Tibial nerve (tissue), 4 donors: ENCODE measurements around the gene SEC24B. TPM values are rescaled to one million over a fixed set of nuclear protein-coding genes. Genes with fewer than 3 reads are reported as not detected.
A peak's percentile ranks its signal among the peaks of the same experiment; 100 is the strongest.
"Not testable (repeated sequence)": the region's sequence is repeated elsewhere in the genome, so short reads cannot be mapped to it uniquely, and the experiment has no call there.

Source experiments
- DNase-seq, 2 donors: peaks; one replicate each; pipeline ENCODE4 v3.0.0-alpha.2; 2019; ENCODE audit warnings: low spot score in 2 of 2
- H3K27ac ChIP-seq, 4 donors: fragments of 200-600 bp; sonication (generic) in 3 of 4; one replicate each; pipeline ENCODE4 v1.5.1; 2017 to 2019; ENCODE audit warnings: mild to moderate bottlenecking in 1 of 4
- H3K27me3 ChIP-seq, 2 donors: fragments of 200-600 bp; sonication (generic) in 1 of 2; one replicate each; pipeline versions ENCODE4 v1.5.1 to v1.6.0; 2017 to 2019
- H3K36me3 ChIP-seq, 3 donors: fragments of 200-600 bp; sonication (generic); one replicate each; pipeline ENCODE4 v1.5.1; 2018 to 2019
- H3K4me1 ChIP-seq, 4 donors: fragments of 200-600 bp; sonication (generic) in 3 of 4; one replicate each; pipeline ENCODE4 v1.5.1; 2017 to 2019
- H3K4me3 ChIP-seq, 4 donors: fragments of 200-600 bp; sonication (generic) in 3 of 4; one replicate each; pipeline ENCODE4 v1.5.1; 2017 to 2019; ENCODE audit warnings: mild to moderate bottlenecking in 1 of 4, moderate library complexity in 1 of 4
- H3K9me3 ChIP-seq, 4 donors: fragments of 200-600 bp; sonication (generic) in 3 of 4; one replicate each; pipeline ENCODE4 v1.5.1; 2017 to 2019
- EP300 ChIP-seq, 2 donors: sonication (generic); formaldehyde crosslinking; IDR thresholded peaks; one replicate each; pipeline ENCODE4 v1.6.1; 2017; ENCODE audit warnings: antibody characterized with exemption in 2 of 2, mild to moderate bottlenecking in 1 of 2
- POLR2A ChIP-seq, 2 donors: fragments of 450-650 bp; IDR thresholded peaks; one replicate each; pipeline ENCODE4 v1.6.1; 2017; ENCODE audit warnings: antibody characterized with exemption in 2 of 2, mild to moderate bottlenecking in 2 of 2, moderate library complexity in 2 of 2
- WGBS, 2 donors: methylation state at CpG; one replicate each; pipeline ENCODE4 v1.1.5; 2018; 5-methylcytosine and 5-hydroxymethylcytosine counted together
- total RNA-seq, 4 donors: library from RNA; depleted of rRNA; stranded (reverse); fragments of >200 nt; gene quantifications; one replicate each; pipeline ENCODE4 v1.1.0, GENCODE V29; 2016
- TF ChIP-seq, protein P1 (sequence below), 5 experiments: fragments of 200-600 bp in 3 of 5; fragments of 450-650 bp in 2 of 5; sonication (generic) in 3 of 5; IDR thresholded peaks; one replicate each; pipeline ENCODE4 v1.5.1; 2016 to 2019; ENCODE audit warnings: antibody characterized with exemption in 5 of 5, mild to moderate bottlenecking in 3 of 5, moderate library complexity in 2 of 5

The SEC24B gene
- total RNA-seq, 4 donors from 2014 or later: 31.8 to 37.5 (median 35.4) TPM

DNA sequence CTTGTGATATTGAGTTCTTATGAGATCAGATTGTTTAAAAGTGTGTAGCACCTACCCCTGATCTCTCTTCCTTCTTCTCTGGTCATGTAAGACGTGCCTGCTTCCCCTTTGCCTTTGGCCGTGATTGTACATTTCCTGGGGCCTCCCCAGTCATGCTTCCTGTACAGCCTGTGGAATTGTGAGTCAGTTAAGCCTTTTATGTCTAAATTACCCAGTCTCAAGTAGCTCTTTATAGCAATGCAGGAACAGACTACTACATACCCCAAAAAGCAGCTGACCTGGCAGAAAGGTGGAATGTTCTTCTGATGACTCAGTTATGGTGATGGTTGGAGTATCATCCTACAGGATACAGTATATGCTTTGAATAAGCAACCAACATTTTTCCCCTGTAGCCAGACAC is 115.0 kb downstream of the SEC24B start:
- H3K27ac ChIP-seq: peak overlapping the region in 2 of 4 donors; percentile 19 to 20
- no peaks in the 10 kb centered on the region for H3K4me1 ChIP-seq
- WGBS, 2 donors: 51 to 56% methylated on average over 2 of the region's 2 CpGs
- peak in 1 of 2 donors; percentile 59 for TF ChIP-seq EP300 (IDR thresholded peaks at IDR 0.05)
- TF ChIP-seq, protein P1, sequence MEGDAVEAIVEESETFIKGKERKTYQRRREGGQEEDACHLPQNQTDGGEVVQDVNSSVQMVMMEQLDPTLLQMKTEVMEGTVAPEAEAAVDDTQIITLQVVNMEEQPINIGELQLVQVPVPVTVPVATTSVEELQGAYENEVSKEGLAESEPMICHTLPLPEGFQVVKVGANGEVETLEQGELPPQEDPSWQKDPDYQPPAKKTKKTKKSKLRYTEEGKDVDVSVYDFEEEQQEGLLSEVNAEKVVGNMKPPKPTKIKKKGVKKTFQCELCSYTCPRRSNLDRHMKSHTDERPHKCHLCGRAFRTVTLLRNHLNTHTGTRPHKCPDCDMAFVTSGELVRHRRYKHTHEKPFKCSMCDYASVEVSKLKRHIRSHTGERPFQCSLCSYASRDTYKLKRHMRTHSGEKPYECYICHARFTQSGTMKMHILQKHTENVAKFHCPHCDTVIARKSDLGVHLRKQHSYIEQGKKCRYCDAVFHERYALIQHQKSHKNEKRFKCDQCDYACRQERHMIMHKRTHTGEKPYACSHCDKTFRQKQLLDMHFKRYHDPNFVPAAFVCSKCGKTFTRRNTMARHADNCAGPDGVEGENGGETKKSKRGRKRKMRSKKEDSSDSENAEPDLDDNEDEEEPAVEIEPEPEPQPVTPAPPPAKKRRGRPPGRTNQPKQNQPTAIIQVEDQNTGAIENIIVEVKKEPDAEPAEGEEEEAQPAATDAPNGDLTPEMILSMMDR (IDR thresholded peaks at IDR 0.05): no peak
- no peak overlapping the region for H3K4me3 ChIP-seq
- no peaks in the 10 kb centered on the region for H3K9me3 ChIP-seq
- no peak for DNase-seq
- H3K27me3 ChIP-seq: no peaks in the 10 kb centered on the region
- H3K36me3 ChIP-seq: peaks cover 0 to 54% (median 0%) of the 10 kb centered on the region in 3 donors

DNA sequence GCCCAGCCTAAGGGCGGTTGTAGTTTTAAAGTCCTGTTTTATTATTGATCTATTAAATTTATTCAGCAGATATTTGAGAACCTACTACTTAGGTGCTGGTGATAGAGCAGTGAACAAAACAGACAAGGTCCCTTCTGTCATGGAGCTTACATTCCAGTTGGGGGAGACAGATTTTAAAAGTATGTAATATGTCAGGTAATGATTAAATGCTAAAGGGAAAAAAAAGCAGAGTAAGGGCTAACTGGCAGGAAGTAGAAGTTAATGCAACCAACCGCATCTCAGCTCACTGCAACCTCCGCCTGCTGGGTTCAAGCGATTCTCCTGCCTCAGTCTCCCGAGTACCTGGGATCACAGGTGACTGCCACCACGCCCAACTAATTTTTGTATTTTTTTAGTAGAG is 118.6 kb downstream of the SEC24B start:
- Histone ChIP-seq H3K36me3 (peaks cover 0 to 45% (median 0%) of the 10 kb centered on the region in 3 donors), H3K27ac (no peak overlapping the region), H3K4me1 (no peaks in the 10 kb centered on the region), H3K9me3 (peaks cover 0 to 2% (median 0%) of the 10 kb centered on the region in 4 donors), H3K4me3 (no peak overlapping the region), H3K27me3 (no peaks in the 10 kb centered on the region)
- WGBS, 2 donors: 93 to 94% methylated on average over 6 of the region's 6 CpGs
- no peak for DNase-seq
- TF ChIP-seq POLR2A (IDR thresholded peaks at IDR 0.05) (no peak), EP300 (IDR thresholded peaks at IDR 0.05) (no peak)
- TF ChIP-seq, protein P1 (IDR thresholded peaks at IDR 0.05): no peak

DNA sequence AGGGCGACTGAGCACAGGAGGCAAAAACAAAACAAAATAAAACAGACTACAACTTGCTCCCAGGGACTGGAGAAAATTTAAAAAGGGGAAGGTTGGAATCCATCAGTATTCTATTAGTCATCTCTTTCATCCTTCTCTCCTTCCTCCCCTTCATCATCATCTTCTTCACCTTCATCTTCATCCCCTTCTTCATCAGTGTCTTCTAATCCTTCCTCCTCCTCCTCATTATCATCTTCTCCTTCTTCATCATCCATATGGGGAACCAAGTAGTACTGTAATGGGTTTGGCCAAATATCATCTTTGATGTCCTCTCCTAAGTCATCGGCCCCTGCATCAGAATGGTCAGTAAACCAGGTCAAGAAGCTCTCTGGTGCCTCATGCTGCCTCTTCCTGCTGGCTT is 119.5 kb downstream of the SEC24B start:
- peaks cover 0 to 7% (median 0%) of the 10 kb centered on the region in 4 donors for H3K9me3 ChIP-seq
- H3K36me3 ChIP-seq: peaks cover 0 to 42% (median 0%) of the 10 kb centered on the region in 3 donors
- H3K27me3 ChIP-seq: no peaks in the 10 kb centered on the region
- no peak for DNase-seq
- no peaks in the 10 kb centered on the region for H3K4me1 ChIP-seq
- 95 to 100% methylated on average over 2 of the region's 2 CpGs for WGBS, 2 donors
- no peak overlapping the region for H3K4me3 ChIP-seq
- TF ChIP-seq POLR2A (IDR thresholded peaks at IDR 0.05) (no peak), EP300 (IDR thresholded peaks at IDR 0.05) (no peak)
- TF ChIP-seq, protein P1 (IDR thresholded peaks at IDR 0.05): no peak
- H3K27ac ChIP-seq: no peak overlapping the region

DNA sequence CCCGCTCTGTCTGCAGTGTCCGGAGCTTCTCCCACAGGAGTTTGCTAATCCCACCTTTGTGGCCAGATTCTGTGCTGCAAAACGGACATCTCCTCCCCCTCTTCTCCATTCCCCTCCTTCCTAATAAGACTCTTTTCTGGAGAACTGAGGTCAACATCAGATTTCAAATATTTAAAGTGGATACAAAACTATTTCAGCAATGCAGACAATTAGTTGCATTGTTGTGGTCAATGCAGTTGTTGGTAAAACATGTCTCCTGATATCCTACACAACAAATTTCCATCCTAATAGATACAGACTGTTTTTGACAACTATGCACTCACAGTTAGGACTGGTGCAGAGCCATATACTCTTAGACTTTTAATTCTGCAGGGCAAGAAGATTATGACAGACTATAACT is 121.4 kb downstream of the SEC24B start:
- Histone ChIP-seq H3K36me3 (peaks cover 0 to 30% (median 0%) of the 10 kb centered on the region in 3 donors), H3K9me3 (peaks cover 0 to 7% (median 0%) of the 10 kb centered on the region in 4 donors), H3K4me1 (peaks cover 0 to 9% (median 0%) of the 10 kb centered on the region in 4 donors), H3K4me3 (no peak overlapping the region), H3K27me3 (no peaks in the 10 kb centered on the region), H3K27ac (no peak overlapping the region)
- DNase-seq: no peak
- 75 to 76% methylated on average over 3 of the region's 3 CpGs for WGBS, 2 donors
- TF ChIP-seq EP300 (IDR thresholded peaks at IDR 0.05) (no peak), POLR2A (IDR thresholded peaks at IDR 0.05) (no peak)
- TF ChIP-seq, protein P1 (IDR thresholded peaks at IDR 0.05): no peak

- DNase-seq: no peak
- 99% methylated on average over 16 to 23 of the region's 28 CpGs for WGBS, 2 donors
- Histone ChIP-seq H3K4me1 (peaks cover 0 to 21% (median 0%) of the 10 kb centered on the region in 4 donors), H3K27ac (no peak overlapping the region), H3K9me3 (peaks cover 0 to 7% (median 0%) of the 10 kb centered on the region in 4 donors), H3K4me3 (no peak overlapping the region), H3K27me3 (no peaks in the 10 kb centered on the region), H3K36me3 (peaks cover 0 to 25% (median 0%) of the 10 kb centered on the region in 3 donors)
- no peak for TF ChIP-seq POLR2A (IDR thresholded peaks at IDR 0.05)
- TF ChIP-seq, protein P1 (IDR thresholded peaks at IDR 0.05): no peak
- TF ChIP-seq EP300 (IDR thresholded peaks at IDR 0.05): no peak
Observed at GRCh38 chr4:109557433-109557832, 123.8 kb downstream of the SEC24B start.

- not testable (repeated sequence) for H3K4me3 ChIP-seq, H3K27ac ChIP-seq, H3K27me3 ChIP-seq, H3K9me3 ChIP-seq, DNase-seq
- WGBS, 2 donors: 90 to 94% methylated on average over 6 of the region's 6 CpGs
- peaks cover 0 to 21% (median 0%) of the 10 kb centered on the region in 4 donors for H3K4me1 ChIP-seq
- H3K36me3 ChIP-seq: peaks cover 0 to 18% (median 0%) of the 10 kb centered on the region in 3 donors
Observed at GRCh38 chr4:109558095-109558494, 124.5 kb downstream of the SEC24B start.
